GM18498 (cell line): ENCODE measurements around the gene KNSTRN.

ENCODE experiments used
- ATAC-seq: cut with Tn5 transposase; IDR thresholded peaks from one replicate; pipeline ENCODE4 v1.9.1; 2021; ENCODE audit warnings: mild to moderate bottlenecking, moderate library complexity; ENCODE audit not compliant: unreplicated experiment

The KNSTRN gene, protein sequence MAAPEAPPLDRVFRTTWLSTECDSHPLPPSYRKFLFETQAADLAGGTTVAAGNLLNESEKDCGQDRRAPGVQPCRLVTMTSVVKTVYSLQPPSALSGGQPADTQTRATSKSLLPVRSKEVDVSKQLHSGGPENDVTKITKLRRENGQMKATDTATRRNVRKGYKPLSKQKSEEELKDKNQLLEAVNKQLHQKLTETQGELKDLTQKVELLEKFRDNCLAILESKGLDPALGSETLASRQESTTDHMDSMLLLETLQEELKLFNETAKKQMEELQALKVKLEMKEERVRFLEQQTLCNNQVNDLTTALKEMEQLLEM

DNA sequence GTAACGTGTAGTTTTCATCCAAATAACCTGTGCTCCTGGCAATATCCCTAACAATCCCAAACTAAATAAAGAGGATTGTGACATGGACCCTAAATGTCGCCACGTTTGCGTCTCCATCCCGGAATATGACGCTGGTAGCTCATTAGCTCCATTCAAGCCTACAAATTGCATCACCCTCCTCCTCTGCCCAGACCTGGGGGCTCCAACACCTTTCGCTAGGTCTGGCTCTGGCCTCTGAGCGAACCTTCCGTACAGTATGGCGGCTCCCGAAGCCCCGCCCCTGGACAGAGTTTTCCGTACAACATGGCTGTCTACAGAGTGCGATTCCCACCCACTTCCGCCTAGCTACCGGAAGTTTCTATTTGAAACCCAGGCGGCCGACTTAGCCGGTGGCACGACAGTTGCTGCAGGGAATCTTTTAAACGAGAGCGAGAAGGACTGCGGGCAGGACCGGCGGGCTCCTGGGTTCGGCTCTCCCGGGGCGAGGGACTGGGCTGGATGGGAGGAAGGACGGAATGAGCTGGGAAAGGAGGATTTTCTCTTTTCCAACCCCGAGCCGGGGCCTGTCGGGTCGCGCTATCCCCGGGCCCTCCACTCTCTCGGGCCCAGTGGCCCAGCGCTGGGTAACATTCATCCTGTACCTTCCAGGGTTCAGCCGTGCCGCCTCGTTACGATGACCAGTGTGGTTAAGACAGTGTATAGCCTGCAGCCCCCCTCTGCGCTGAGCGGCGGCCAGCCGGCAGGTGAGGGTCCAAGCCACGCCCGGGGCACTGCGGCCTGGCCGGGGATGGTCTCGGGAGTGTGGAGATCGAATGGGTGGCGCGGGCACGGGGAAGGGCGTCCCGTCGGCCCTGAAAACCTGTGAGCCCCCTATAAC, at the start of gene KNSTRN:
KNSTRN (plus strand) TSS at position 142 of the 877 bp plus-strand sequence; CDS start at position 257, 115 bp downstream.
- peak; percentile 90 for ATAC-seq

DNA sequence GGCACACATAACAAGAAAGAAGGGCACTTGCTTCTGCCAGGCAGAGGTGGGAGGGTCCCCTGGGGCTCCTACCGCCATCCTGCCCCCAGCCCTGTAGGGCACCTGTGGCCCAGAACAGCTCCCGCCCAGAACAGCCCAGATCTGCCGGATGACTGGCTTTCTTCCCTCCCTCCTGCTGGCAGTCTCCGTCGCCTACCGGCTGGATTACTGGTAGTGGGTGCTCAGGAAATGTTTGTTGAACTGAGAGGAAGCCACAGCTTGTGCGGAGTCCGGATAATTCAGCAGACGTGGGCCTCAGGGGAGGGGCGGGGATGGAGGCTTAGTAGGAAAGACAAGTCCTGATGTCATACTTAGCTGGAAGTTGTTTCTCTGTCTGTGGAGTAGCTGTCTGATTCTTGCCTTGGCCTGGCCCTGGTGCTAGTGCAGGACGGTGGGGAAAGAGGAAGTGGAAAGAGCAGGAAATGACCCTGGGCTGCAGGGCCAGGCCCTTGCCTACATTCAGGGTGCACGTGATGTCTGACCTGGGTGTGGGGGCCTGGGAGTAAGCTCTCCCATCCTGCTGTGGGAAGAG, 48.5 kb upstream of the KNSTRN start:
- no peak for ATAC-seq

DNA sequence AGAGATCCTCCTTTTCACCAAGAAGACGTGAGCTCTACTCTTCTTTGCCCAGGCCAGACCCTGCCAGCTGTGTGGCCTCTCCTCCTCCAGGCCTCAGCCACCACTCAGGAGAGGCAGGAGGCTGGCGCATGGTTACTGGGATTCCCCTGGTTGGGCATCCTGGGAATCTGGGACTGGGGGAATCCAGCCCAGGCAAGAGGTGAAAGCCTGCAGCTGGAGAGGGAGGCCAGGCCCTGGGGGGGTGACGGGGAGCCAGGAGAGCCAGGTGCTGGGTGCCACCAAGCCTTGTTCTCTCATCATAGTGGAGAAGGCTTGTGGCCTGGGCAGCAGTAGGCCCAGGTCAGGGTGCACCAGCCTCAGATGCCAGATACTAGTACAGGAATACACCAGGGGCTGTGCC, 48.0 kb upstream of the KNSTRN start:
- no peak for ATAC-seq

DNA sequence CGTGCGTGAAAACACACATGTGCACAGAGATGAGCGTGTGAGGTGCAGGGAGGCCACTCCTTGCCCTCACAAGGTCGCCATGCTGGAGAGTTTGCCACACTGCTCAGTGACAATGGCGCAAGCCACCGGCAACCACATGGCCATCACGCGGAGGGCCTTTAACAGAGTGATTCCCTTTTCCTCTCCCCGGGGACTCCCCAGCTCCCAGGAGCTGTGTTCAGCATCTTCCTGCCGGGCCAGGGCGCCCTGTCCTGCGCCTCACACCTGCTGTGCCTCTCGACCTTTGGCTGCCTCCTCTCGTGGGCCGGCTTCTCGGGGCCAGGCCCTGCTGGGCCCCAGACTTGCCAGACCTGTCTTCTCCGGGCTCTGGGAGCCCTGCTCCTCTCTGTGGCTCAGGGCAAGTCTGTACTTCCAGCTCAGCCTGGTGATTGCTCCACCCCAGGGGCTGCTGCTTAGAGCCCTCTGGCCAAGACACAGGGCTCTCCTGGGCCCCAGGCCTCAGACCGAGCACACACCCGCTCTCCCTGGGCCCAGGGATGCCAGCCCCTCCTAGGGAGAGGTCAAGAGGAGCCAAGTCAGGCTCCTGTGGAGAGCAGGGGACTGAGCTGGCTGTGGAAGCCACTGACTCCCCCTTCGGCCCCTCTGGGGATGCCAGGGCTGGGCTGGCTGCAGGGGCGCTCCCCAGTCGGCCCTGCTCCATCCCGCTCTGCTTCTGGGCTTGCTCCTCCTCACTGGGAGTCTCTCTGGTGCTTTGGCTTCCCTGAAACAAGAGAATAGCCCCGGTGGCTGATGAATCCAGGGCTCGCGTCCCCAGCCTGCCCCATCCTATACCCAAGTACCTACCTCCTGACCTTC, 47.4 kb upstream of the KNSTRN start:
- no peak for ATAC-seq

DNA sequence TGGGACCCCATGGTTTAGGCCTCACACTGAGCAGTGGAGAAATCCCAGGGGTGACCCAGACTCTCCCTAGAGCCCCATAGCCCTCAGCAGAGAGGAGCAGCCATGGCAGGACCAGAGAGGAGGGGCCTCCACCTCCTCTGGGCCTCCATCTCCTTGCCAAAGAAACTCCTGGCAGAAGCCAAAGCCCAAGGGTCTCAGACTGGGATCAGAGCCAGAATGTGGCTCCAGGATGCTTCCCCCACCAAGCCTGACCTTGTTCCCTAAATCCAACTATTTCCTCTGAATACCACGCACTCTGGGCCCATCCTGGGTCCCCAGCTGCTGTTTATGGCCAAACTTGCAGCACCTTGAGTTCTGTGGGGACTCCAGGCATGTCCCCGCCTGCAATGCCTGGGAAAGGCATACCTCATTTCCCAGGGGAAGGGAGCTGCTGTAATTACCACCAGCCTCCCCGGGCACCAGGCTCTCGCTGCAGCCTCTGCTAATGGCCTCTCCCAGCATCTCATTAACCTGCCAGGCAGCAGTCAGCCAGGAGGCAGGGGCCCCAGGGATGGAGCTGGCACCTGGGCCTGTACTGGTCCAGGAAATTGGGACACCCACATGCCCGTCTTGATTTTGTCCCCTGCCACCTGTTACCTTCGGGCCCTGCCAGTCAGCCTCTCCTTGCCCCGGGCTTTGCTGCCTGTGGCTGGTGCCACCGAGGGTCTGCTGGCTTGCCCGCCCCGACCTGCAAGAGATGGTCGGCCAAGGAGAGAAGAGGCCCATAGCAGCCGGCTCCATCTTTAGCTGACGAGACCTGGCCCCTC, 46.4 kb upstream of the KNSTRN start:
- ATAC-seq, result no peak

GRCh38 chr15:40336744-40337122, 45.8 kb upstream of the KNSTRN start:
- ATAC-seq, result no peak

- no peak for ATAC-seq
Measured at GRCh38 chr15:40337597-40337996, 44.9 kb upstream of the KNSTRN start.

- ATAC-seq, result peak; percentile 69
Measured at GRCh38 chr15:40338041-40338657, 44.4 kb upstream of the KNSTRN start.

DNA sequence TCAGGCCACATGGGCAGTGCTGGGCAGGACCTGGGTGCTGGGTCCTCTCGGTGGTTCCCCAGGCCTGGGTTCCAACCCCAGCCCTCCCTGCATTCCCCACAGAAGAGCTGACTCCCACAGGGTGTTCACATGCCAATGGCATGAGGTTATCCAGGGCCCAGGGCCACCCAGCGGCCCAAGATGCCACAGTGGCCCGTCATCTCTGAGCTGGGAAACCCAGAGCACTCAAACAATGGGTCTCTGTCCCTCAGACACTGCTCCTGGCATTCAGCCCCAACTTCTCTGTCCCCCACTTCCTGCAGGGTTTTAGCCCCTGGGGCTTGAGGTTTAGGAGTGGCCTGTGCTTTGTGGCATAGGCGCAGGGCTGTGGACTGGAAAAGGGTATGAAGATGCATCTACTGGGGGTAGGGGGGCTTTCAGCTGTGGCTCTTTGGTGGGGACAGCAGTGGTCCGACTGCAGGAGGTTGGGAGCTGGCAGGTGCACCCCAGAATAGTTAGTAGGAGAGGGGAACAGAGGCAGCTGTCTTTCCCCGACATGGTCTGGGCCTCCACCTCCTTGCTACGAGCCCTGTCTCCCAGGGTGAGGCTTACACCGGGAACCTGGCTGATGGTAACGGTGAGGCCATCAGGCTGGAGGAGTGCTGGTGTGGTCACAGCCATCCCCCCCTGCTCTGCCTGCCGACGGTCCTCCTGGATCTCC, 43.5 kb upstream of the KNSTRN start:
- ATAC-seq, result no peak

DNA sequence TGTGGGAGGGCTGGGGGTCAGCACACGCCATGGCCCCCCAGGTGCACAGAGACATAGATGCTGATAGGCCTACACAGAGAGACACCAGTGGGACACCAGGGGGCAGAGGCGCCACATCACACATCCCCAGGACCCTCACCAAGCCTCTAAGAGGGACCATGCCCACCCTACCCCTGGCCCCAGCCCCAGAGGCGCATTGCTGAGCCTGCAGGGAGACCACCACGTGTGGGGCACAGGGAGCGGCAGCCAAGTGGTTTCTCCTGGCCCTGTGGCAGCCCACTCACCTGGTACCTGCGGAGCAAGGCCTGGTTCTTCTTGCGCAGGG, 42.9 kb upstream of the KNSTRN start:
- ATAC-seq, result no peak

GRCh38 chr15:40340038-40340739, 42.3 kb upstream of the KNSTRN start:
- ATAC-seq, result no peak

- ATAC-seq, result no peak
Measured at GRCh38 chr15:40340740-40341400, 41.7 kb upstream of the KNSTRN start, which contains the start of gene CCDC9B. TSS of gene CCDC9B (minus strand) at chr15:40340939. CDS start at chr15:40340819, 120 bp downstream.

DNA sequence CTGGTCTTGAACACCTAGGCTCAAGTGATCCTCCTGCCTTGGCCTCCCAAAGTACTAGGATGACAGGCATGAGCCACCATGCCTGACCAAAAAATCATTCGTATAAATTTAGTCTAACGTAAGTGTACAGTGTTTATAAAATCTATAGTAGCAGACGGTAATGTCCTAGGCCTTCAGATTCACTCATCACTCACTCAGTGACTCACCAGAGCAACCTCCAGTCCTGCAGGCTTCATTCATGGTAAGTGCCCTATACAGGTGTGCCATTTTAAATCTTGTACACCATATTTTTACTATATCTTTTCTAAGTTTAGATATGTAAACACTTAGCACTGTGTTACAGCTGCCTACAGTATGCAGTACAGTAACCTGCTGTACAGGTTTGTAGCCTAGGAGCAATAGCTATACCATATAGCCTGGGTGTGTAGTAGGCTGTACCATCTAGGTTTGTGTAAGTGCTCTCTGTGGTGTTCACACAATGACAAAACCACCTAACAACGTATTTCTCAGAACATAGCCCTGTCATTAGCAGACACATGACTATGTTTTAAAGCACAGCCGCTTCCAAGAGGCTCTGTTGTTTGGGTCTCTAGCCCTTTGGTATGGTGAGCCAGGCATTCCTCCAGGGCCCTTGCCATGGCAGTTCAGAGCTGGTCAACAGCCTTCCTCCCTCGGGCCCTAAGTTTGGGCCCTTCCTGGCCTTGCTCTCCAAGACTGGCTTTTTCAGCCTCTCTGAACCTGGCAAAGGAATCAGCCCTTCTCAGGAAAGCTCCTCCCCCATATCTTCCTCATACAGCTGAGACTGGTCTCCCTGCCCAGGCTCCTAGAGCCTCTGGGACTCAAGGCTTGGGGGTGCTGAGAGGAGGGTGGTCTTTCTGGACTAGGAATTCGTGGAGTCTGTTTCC, 39.9 kb upstream of the KNSTRN start:
- no peak for ATAC-seq

- ATAC-seq, result no peak
Measured at GRCh38 chr15:40343512-40343911, 39.0 kb upstream of the KNSTRN start.

GRCh38 chr15:40344217-40344616, 38.3 kb upstream of the KNSTRN start:
- no peak for ATAC-seq

DNA sequence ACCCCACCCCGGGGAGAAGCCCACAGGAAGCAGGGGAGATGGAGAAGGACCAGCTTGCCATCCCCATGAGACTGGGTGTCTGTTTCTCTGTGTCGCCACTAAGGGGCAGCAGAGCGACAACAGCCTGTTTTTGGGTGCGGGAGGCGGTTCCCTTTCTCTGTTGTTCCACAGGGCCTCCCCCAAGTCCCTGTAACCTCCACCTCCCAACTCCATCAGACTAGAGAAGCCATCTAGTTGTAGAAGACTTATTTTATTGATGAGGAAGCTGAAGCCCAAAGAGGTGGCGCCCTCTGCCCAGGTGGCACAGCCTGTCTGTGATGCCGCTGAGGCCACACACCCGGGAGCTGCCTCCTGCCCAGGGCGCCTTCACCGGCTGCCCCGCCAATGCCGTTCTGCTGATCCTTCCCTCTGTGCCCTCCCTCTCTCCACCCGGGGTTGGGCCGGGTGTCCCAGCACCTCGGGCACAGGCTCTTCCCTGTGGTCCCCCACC, 37.8 kb upstream of the KNSTRN start:
- no peak for ATAC-seq
